K562 (cell line): ENCODE measurements around the gene UBR7. TPM values are rescaled to one million over a fixed set of nuclear protein-coding genes. Genes with fewer than 3 reads are reported as not detected.
A peak's percentile ranks its signal among the peaks of the same experiment; 100 is the strongest.

Experiments
- FOXO4 ChIP-seq: fragments of 450-650 bp; formaldehyde crosslinking; IDR thresholded peaks from 2 replicates; pipeline ENCODE4 v1.4.0; 2020; ENCODE audit warnings: mild to moderate bottlenecking, moderate library complexity
- HINFP ChIP-seq: fragments of 450-650 bp; conservative IDR thresholded peaks from 2 replicates; pipeline ENCODE4 v1.6.1; 2016; ENCODE audit warnings: missing genetic modification characterization, low read depth, mild to moderate bottlenecking, control low read depth, missing compliant biosample characterization
- HOMEZ ChIP-seq: fragments of 250-450 bp; sonication (Bioruptor Pico); IDR thresholded peaks from 2 replicates; pipeline ENCODE4 v1.4.0; 2020; ENCODE audit warnings: mild to moderate bottlenecking, moderate library complexity
- NCOA4 ChIP-seq: fragments of 450-650 bp; IDR thresholded peaks from 2 replicates; pipeline ENCODE4 v1.6.1; 2018; ENCODE audit warnings: mild to moderate bottlenecking; ENCODE audit not compliant: partially characterized antibody
- NR1H2 ChIP-seq: sonication (generic); formaldehyde crosslinking; IDR thresholded peaks from 2 replicates; pipeline ENCODE4 v1.4.0; 2020; ENCODE audit warnings: mild to moderate bottlenecking, missing genetic modification reagents
- PURB ChIP-seq: sonication (generic); formaldehyde crosslinking; IDR thresholded peaks from 2 replicates; pipeline ENCODE4 v1.9.0; 2021; ENCODE audit warnings: low read depth, mild to moderate bottlenecking, missing genetic modification reagents
- RNF2 ChIP-seq: sonication (generic); IDR thresholded peaks from 2 replicates; pipeline ENCODE4 v1.6.1; 2016
- SNAPC5 ChIP-seq: fragments of 250-450 bp; sonication (Bioruptor Pico); IDR thresholded peaks from 2 replicates; pipeline ENCODE4 v1.8.0; 2021; ENCODE audit warnings: moderate library complexity, mild to moderate bottlenecking, inconsistent platforms
- SREBF1 ChIP-seq: fragments of 150-350 bp; IDR thresholded peaks from 2 replicates; pipeline ENCODE4 v1.6.1; 2014; ENCODE audit warnings: antibody characterized with exemption, low read depth, low read length, borderline replicate concordance
- ZBTB11 ChIP-seq, 3 experiments: fragments of 200-800 bp in 1 of 3; fragments of 250-450 bp in 1 of 3; fragments of 450-650 bp in 1 of 3; sonication (Bioruptor Pico) in 1 of 3; sonication (Bioruptor generic) in 1 of 3; formaldehyde crosslinking in 1 of 3; IDR thresholded peaks; 2 replicates each; pipeline versions ENCODE4 v1.6.1 to v1.8.0; 2016 to 2022; ENCODE audit warnings: mild to moderate bottlenecking in 2 of 3, missing genetic modification characterization in 2 of 3, missing compliant biosample characterization in 1 of 3, moderate library complexity in 1 of 3
- ZBTB17 ChIP-seq: fragments of 450-650 bp; formaldehyde crosslinking; IDR thresholded peaks from 2 replicates; pipeline ENCODE4 v1.4.0; 2020; ENCODE audit warnings: mild to moderate bottlenecking
- ZFP1 ChIP-seq: fragments of 450-650 bp; formaldehyde crosslinking; IDR thresholded peaks from 2 replicates; pipeline ENCODE4 v1.4.0; 2020; ENCODE audit warnings: mild to moderate bottlenecking, mixed read lengths
- ZNF551 ChIP-seq: fragments of 250-450 bp; sonication (Bioruptor Pico); IDR thresholded peaks from 2 replicates; pipeline ENCODE4 v1.5.0; 2021; ENCODE audit warnings: mild to moderate bottlenecking, moderate library complexity
- polyA plus RNA-seq, 8 experiments: library from polyadenylated mRNA; depleted of rRNA in 4 of 8; stranded (reverse) in 5 of 8; unstranded in 3 of 8; fragments of >200 nt; fragmentation: Nextera tagmentation in 2 of 8; fragmentation: Illumina TruSeq in 1 of 8; extraction: Ambion mirVana in 2 of 8; extraction: Trizol in 1 of 8; gene quantifications; 2 replicates each; pipeline versions ENCODE4 v1.2.1 to v1.2.3, GENCODE V29; 2011 to 2014; ENCODE audit warnings: inconsistent platforms in 1 of 8, missing spikeins in 1 of 8
- total RNA-seq, 7 experiments: library from RNA; depleted of rRNA in 6 of 7; stranded (reverse); fragments of >200 nt in 6 of 7; fragmentation: Illumina TruSeq in 2 of 7; extraction: Trizol in 2 of 7; gene quantifications; 2 replicates each; pipeline versions ENCODE4 v1.2.1 to v1.2.3, GENCODE V29; 2011 to 2021; ENCODE audit warnings: low replicate concordance in 1 of 7

The UBR7 gene
- total and polyA plus RNA-seq, 9 of the 15 experiments (the other 6 are each of a cell fraction or from before 2014, with no cell fraction given) = 12.5 to 63.0 (median 34.4) TPM

- TF ChIP-seq SREBF1 (no peak), ZNF551 (CRISPR knock-in tag) (no peak), RNF2 (no peak), HINFP (tag) (no peak), HOMEZ (CRISPR knock-in tag) (no peak), NR1H2 (no peak), ZBTB17 (no peak), ZFP1 (CRISPR knock-in tag) (no peak), FOXO4 (CRISPR knock-in tag) (no peak), SNAPC5 (CRISPR knock-in tag) (no peak), NCOA4 (no peak), PURB (CRISPR knock-in tag) (no peak), ZBTB11 (CRISPR knock-in tag; IDR thresholded peaks at IDR 0.05) (peak; percentile 11 to 92 (median 44); a peak in 4 of 6 replicates)
Observed at GRCh38 chr14:93184391-93185348, 22.4 kb upstream of the UBR7 start, which contains the start of the genes LYSET and MOAP1 (continued).
